Kidney glomerular epithelial cell (primary cell): ENCODE results near the gene ZNF581.

Source experiments
- DNase-seq: peaks from one replicate; lab custom pipeline; 2025; lab: John Stamatoyannopoulos, UW

The ZNF581 gene

DNA sequence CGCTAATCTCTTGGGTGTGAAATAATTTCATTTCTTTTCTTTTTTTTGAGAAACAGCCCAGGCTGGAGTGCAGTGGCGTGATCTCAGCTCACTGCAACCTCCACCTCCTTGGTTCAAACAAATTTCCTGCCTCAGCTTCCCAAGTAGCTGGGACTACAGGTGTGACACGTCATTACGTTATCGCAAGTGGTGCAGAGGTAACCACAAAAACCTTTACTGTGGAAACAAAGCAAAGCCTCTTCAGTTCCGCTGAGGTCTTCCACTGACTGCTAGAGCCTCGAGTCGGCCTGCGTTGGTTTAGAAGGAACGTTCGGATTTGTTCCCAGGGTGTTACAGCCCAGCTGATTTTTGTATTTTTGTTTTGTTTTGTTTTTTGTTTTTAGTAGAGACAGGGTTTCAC, 17.1 kb upstream of the ZNF581 start:
- no peak for DNase-seq

DNA sequence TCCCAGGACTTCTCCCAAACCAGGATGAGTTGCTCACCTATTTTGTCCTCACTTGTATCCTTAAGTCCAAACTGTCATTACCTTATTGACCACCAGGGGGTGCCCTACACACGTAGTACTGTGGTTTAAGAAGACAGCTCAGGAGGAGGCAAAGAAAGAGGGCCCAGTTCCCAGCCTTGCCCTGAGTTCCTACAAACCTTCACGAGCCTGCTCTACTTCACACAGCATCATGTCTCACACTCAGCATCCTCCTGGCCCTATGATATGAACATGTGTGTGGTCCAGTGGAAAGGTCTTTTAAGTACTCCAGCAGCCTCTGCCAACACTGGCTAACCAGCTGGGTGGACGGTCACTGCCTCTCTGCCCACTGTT, 11.0 kb upstream of the ZNF581 start:
- peak; percentile 86 for DNase-seq

DNA sequence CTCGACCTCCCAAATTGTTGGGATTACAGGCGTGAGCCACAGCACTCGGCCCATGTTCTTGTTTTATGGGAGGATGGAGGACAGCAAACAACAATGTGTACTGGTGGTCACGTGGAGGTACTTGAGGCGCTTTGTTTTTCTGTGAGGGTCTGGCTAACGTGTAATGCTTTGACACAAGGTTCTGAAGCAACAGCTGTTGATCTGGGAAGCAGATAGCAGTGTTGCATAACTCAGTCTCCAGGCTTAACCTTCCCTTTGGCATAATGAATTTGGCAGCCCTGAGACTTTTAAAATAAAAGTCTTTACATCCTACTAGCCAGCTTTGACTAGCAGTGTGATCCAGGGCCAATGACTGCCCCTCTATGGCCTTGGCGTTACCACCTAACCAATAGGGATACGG, 9.6 kb upstream of the ZNF581 start:
- DNase-seq: no peak

DNA sequence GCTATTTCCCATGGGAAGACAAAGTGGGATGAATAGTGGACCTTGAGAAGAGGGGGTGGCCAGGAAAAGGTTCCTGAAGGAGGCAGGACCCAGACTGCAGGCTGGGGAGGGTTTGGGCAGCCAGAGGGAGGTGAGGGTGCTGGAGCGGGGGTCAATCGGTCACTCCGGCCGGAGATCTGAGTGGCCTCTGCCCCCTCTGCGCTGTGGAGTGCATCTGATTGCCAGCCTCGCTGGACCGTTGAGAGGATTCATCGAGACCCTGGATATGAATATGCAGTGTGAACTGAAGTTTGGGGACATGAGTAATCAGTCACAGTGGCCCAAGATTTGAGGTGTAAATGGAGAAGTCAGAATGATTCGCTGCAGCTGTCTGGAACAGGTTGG, 8.1 kb upstream of the ZNF581 start:
- DNase-seq: no peak

DNA sequence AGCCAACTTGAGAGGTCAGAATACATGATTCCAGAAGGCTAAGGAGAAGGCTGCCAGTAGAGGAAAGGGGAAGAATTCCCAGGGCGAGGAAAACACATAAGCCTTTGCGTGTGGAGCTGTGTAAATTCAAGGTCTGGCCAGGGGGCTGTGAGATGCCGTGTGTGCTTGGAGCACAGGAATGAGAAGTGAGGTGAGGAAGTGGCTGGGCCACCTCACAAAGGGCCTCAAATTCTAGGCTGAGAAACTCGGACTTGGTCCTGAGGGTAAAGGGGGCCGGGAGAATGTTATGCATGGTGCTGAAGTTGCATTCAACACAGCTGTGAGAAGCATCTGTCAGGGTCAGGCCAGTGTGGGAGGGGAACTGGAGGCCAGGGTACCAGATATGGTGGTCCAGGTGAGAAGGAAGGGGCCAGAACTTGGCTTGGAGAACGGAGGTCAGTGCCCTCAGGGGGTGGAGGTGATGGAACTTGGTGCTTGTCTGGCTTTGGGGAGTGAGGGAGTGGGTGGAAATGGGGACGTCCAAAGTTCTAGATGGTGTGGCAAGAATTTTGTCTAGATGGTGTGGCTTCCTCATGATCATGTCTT, 7.5 kb upstream of the ZNF581 start:
- DNase-seq: no peak

DNA sequence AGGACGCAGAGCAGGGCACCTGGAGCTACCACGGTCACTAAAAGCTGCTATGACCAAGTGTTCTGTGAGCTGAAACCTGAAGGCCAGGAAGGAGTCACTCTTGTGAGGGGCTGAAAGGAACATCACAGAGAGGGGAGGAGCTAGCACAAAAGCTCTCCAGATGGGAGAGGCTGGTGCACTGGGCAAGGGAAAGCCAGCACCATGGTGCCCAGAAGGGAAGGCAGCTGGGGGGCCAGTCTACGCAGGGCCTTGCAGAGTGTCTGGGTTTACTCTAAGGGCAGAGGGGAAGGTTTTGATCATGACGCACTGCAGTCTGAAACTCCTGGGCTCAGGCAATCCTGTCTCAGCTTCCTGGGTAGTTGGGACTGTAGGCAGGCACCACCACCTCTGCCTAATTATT, 6.7 kb upstream of the ZNF581 start:
- no peak for DNase-seq

DNA sequence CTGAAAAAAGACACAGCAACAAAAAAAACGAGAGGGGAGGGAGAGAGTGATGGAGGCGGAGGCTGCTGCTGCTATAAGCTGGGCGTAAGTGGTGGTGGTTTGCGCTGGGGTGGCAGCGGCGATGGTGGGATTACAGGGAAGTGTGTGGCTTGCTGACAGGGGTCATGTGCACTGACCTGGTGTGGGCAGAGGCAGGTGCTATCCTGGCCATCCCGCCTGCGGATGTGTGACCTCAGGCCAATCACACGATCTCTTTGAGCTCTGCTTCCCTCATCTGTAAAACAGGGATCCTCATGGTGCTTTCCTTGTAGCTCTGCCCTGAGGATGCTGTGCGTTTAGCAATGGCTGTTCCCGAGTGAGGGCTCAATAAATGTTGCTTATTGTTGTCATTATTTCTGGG, 5.9 kb upstream of the ZNF581 start:
- DNase-seq: no peak

DNA sequence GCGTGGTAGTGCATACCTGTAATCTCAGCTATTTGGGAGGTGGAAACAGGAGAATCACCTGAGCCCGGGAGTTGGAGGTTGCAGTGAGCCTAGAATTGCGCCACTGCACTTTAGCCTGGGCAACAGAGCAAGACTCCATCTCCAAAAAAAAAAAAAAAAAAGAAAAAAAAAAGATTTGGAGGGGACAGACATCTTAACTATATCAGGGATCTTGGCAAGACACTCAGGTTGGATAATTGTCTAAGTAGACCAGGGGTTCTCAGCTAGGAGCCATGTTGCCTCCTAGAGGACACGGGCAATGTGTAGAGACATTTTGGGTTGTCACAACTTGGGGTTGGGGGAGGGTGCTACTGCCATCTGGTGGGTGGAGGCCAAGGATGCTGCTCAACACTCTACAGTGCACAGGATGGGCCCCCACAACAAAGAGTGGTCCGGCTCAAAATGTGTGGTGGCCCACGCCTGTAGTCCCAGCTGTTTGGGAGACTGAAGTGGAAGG, 4.5 kb upstream of the ZNF581 start:
- no peak for DNase-seq

DNA sequence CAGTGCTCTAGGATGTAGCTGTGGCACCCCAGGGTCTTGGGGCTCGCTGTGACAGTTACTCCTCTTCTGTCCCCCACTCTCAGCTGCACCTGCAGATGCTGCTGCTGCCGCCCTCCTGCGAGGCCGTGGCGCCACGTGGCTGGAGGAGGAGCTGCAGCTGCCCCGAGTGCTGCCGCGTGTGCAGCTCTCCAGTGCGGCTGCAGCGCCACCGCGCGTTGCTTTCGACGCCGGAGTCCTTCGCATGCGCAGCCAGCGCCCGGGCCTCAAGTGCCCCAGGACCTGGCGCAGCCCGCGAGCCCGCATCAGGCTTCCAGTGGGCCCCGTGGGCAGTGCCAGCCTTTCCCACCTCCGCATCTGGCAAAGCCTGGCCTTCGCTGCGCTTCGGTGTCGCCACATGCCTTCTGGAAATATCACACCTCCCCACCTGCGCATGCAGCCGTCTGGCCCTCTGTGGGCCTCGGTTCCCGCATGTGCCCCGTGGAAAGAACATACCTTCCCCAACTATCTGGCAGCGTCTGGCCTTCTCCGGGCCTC, 3.3 kb upstream of the ZNF581 start:
- no peak for DNase-seq

DNA sequence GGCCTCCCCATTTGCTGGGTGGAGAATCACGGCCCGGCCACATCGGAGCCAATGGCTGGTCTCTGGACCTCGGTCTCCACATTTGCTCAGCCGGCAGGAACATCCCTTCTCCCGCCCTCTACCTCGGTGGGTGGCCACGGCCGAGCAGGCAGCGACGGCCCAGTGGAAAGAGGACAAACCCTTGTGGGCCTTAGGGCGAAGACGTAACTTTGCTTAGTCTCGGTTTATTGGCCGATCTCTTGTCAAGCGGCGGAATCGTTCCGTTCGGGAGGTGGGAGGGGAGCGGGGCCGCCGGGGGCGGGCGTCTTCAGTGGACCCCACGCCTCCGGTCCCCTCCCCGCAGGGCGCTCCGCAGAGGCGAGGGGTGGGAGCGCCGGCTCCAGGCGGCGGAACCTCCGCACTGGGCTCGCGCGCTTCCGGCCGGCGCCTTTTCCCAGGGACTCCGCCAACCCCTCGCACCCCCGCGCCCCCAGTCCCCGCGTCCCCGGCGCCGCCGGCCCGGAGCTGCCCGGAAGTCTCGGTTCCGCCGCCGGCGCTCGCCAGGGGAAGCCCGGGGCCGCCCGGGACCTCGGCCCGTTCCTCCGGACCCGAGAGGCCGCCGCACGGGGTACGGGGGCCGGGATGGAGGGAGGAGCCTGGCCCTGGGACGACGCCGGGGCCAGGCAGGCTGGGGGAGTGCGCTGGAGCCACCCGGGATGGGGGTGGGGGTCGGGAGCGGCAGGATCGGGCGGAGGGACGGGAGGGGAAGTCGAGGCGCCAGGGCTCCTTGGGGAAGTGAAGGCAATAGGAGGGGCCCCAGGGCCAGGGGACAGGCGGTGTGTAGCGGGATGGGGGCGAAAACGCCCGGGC, 2.6 kb upstream of the ZNF581 start, which contains the start of gene ZNF580:
TSS of gene ZNF580 (plus strand) at position 426 of the 849 bp plus-strand sequence. CDS start 1,507 bp downstream, outside the sequence.
- peak; percentile 35 for DNase-seq

DNA sequence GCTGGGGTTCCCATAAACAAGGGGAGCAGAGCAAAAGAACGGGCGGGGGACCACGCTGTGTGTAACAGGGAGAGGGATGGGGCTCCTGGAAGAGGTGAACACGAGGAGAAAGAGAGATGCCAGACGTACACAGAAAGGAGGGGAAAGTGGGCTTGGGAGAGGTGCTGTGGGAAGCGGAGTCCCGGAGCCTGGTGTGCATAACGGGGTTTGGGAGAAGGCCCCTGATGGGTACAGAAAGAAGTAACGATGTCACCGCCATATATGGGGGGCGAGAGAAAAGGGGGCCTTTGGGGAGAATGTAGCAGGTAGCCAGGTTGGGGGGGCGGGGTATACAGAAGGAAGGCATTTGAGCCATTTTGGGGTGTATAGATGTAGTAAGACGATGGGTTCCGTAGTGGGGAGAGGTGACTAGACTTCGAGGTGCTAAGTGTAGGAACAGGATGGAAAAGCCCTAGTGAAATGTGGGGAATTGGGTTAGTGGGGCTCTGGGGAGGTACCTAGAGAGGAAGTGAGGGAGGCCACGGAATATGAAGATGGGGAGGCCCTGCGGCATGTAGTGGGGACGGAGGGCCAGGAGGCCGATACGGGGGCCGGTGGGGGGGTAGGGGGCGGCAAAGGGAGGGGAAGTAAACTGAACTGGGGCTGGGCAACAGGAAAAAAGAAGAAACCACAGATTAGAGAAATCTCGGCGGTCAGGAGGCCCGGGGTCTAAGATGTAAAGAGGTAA, 1.9 kb upstream of the ZNF581 start:
- DNase-seq: peak; percentile 37

DNA sequence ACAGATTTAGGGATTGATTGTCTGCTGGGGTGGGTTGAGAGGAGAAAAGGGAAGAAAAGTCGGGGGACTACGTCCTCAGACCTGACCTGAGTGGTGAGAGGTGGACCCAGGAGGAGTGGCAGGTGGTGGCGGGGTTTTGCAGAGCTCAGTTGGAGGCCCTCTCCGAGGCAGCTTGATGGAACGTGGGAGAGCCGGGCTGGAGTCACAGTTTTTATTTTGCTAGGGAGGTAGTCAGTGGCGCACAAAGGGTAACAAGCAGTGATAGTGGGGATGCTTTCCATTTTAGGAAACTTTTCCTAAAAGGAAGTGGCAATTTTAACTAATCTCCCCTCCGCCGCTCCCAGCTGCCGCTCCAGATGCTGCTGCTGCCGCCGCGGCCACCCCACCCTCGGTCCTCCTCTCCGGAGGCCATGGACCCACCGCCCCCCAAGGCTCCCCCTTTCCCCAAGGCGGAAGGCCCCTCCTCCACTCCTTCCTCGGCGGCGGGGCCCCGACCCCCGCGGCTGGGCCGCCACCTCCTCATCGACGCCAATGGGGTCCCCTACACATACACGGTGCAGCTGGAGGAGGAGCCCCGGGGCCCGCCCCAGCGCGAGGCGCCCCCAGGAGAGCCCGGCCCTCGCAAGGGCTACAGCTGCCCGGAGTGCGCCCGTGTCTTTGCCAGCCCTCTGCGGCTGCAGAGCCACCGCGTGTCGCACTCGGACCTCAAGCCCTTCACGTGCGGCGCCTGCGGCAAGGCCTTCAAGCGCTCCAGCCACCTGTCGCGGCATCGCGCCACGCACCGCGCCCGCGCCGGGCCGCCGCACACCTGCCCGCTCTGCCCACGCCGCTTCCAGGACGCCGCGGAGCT, 1.1 kb upstream of the ZNF581 start:
- no peak for DNase-seq

DNA sequence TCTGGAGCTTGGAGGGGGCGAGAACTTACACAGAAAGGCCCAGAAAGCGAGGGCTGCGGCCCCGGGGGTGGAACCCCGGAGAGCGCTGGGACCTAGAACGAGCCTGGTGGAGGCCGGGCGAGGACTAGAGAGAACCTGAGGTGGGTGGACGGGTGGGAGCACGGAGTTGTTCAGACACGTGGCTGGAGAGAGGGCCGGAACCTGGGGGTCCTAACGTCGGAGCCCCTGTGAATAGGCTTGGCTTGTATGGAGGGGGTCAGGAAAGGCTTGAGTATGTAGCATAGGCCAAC, 383 bp downstream of the ZNF581 start:
- DNase-seq: no peak

DNA sequence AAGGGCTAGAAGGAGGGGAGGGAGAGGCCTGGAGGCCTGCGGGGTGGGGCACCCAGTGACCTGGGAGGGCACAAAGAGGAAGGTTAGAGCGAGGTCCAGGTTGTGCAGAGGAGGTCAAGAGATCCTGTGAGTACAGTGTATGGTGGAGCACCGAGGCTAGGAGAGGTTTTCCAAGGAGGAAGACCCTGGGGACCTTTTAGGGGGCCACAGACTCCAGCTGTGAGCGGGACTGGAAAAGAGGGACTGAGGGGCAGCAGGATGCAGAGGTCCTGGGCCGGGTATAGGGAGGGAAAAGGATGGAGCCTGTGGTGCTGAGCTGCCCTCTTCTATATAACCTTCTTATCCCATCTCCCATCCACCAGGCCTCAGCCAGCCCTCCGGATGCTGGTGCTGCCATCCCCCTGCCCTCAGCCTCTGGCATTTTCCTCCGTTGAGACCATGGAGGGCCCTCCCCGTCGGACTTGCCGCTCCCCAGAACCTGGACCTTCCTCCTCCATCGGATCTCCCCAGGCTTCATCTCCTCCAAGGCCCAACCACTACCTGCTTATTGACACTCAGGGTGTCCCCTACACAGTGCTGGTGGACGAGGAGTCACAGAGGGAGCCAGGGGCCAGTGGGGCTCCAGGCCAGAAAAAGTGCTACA, 863 bp downstream of the ZNF581 start:
- DNase-seq: no peak

DNA sequence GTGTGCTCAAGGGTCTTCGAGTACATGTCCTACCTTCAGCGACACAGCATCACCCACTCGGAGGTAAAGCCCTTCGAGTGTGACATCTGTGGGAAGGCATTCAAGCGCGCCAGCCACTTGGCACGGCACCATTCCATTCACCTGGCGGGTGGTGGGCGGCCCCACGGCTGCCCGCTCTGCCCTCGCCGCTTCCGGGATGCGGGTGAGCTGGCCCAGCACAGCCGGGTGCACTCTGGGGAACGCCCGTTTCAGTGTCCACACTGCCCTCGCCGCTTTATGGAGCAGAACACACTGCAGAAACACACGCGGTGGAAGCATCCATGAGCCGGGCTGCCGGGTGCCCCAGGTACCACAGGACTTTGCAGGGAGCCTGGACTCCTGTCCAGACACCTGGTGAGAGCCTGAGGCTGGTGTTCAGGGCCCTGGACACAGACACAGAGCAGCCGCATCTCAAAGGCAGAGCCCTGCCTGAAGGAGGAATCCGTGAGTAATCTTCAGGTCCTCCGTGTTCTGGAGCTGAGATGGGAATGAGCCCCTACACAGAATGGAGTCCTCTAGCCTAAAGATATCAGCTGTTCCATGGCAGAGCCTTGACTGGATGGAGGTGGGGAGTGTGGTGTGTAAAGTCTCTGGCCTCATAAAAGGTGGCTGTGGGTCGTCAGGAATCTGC, 1.5 kb downstream of the ZNF581 start:
- DNase-seq: no peak

DNA sequence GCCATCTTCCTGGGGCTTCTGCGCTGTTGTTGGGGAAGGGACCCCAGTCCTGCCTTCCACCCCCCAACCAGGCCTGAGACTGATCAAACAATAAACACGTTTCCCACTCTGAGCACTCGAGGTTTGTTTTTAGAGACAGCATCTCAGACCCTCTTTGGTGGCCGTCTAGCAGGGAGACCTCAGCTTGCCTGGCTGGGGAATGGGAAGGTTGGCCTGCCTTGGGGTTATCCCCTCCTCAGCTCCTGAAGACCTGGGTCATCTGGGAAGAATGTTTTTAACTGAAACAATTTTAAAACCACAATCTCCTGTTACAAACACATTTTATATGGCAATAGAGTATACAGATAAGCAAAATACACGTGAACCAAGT, 2.0 kb downstream of the ZNF581 start:
- DNase-seq: no peak

DNA sequence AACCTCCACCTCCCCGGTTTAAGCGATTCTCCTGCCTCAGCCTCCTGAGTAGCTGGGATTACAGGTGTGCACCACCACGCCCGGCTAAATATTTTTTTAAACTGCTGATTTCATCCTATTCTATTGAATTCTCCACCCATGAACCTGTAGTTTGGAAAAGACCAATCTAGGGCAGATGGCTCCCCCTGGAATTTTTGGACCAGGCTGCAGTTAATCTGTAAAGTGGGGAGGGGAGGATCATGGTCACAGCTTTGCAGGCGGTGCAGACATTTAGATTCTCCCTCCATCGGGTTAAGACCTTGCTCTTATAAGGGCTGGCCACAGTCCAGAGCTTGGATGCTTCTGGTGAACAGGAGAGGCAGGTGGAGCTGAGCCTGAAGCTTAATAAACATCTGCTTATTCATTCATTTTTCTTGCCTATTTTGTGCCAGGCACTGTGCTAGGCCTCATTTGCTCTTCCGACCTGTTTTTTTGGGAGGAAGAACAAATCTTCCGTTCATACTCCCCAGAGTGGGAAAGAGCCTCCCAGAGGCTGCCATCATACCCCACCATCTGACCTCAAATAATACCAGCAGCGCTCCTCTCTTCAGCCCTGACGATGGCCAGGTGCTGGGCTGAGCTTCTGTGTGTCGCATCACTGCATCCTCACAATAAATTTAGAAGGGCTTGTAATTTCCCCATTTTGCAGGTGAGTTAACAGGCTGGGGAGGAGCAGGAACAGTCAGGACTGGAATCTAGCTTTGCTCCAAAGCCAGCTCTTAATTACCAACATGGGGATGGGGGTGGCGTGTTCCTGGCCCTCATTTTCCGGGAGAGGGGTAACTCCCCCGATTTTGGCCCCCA, 3.7 kb downstream of the ZNF581 start:
- DNase-seq: no peak

DNA sequence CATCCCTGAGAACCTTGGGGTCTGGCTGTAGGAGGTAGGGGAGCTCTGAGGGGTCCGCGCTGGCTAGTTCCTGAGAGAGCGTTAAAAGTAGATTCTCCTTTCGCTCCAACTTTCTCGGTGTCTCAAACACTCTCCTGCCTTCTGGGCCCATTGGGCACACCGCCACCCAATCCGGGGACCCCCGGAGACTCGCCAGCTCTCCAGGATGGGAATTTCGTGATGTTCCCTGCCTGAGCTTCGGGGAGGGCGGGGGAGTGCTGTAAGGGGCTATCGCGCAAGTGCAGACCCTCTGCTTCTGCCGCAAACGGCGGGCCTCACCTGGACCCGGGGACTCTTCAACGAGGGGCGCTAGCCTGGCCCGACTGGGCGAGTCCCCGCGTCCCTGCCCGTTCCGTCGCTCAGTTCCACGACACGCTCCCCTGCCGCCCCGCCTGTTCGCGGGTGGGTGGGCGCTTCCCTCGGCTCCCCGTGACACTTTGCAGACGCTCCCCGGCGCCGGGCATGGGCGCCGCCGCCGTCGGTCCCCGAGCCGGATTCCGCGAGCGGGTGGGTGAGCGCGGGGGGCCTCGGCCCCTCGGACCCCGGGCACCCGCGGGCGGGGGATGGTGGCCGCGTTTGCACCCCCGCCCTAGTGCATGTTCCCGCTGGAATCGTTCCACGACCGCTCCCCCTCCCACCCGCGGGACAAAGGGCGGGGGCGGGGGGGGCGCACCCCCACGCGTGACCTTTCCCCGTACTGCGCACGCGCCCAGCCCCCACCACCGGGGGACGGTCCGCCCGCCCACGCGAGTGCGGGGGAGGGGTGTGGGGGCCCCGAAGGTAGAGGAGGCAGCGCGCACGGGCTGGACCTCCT, 4.5 kb downstream of the ZNF581 start, which contains the start of gene CCDC106:
TSS of gene CCDC106 (plus strand) at position 481 of the 853 bp plus-strand sequence. CDS start 835 bp downstream, outside the sequence.
- peak; percentile 16 for DNase-seq
